Measurements from ENCODE around the gene SV2C.

- TF ChIP-seq EZH2 (IDR thresholded peaks at IDR 0.05; ENCODE audit: borderline replicate concordance, low read length) = no peak
- TF ChIP-seq CTCF (conservative IDR thresholded peaks at IDR 0.05 in 1 of 2, IDR thresholded peaks at IDR 0.05 in 1 of 2; ENCODE audit: extremely low read depth in 1 of 2, insufficient read depth in 1 of 2, low read depth in 1 of 2, low read length in 2 of 2) = no peak
Observed at GRCh38 chr5:76178913-76179312, 95.7 kb downstream of the SV2C start.

Measured in mammary epithelial cell (primary cell).